NK-92 (cell line): Measurements from ENCODE around the gene ULBP1.
"Not testable (repeated sequence)": the region's sequence is repeated elsewhere in the genome, so short reads cannot be mapped to it uniquely, and the experiment has no call there.

Experiments
- DNase-seq: peaks from one replicate; lab custom pipeline; 2025; ENCODE audit not compliant: unreplicated experiment; lab: John Stamatoyannopoulos, UW

Gene ULBP1

DNA sequence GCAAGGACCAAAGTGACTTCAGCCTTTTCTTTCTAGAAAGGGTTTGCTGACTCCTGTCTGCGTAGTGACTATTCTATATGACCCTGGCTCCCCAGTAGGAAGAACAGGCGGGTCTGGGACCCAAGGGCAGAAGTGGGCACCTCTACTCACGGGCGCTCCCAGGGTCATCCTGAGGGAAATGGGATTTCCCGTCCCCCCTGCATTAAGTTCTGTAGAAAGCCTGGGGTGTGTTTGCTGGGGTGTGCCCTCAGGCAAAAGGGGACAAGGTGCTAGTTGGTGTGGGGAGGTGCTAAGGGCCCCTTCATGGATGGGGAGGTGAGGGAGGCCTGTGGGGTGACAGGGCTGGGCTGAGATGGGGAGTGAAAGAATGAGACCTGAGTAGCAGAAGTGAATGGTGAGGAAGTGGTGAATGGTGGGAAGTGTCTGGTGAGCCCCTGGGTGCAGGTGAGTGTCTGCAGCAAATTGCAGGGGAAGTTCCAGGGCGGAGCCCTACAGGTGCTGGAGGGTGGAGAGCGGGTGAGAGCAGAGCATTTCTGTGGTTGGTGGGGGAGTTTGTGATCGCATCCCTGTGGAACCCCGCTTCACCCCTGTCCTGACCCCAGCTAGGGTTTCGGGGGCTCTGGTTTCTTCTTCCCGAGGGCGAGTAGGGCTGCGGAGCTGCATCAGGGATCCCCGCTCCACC, 40.5 kb downstream of the ULBP1 start:
- no peak for DNase-seq

DNA sequence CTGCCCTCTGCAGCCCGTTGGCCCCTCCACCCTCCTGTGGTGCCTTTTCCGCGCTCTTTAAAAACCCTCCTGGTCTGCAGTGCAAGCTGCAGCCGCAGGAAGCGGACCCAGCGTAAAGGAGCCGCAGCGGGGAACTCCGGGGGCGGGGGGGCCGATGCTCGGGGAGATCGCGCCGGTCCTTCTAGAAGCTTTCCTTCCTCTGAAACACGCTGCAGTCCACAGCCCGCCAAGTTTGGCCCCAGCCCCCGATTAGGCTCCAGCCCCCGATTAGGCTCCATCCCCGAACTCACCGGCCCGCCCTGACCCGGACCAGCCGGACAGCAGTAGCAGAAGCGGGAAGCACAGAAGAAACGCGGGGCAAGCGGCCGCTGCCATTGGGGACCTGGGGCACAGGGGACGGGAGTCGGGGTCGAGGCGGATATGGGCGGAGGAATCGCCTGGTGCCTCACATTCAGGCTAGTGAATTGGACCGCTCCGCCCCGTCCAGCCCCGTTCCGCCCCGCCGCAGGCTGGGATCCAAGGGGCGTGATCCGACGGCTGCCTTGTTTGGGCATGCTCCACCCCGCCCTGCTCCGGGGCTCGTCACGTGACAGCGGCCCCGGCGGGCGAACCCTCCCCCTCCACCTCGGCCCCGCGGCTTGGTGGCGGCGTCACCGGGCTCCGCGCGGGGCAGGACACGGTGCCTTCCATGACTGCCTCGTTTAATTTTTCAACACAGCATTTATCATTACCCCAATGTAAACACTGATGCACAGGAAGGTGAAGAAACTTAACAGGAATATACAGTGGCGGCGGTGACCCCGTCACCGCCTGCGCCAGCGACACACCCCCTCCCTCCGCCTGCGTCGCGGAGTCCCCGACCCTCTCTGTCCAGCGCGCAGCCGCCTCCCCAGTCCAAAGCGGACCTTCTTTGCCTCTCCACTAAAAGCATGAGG, 41.3 kb downstream of the ULBP1 start:
- DNase-seq = peak; percentile 67

DNA sequence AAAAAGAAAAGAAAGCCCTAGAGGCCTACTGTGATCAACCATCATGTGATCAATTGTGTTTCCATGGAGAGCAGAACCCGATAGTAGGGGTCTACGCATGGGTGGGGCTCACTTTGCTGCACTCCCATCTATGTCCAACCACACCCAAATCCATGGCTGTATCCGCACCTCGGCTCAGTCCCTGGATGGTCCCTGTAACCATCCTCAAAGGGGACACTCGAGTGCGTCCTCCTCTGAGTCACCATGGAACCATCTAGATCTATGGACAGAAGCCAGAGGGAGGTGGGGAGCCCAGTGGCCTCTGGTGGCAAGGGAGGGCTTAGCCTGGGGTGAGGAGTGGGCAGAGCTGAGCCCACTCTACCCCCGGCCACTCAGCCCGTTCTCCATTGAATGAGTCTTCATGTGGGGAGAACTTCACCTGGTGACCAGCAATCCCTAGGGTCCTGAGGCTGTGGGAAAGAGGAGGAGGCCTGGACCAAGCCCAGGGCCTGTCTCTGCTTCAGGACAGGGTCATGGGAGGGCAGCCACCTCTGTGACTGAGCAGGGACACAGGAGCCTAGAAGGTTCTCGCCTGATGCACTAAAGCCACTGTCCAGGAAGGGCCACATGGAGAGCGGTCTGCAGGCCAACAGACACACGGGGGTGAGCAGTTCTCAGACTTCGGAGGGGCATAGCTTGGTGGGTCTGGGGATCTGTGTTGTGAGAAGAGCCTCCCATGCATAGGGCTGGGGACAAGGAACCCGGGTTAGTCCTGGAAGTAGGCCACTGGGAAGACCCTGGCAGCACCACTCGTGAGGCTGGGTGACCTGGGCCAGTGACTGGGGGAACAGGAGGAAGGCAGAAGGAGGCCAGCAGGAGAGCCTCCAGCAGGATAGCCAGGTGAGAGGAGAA, 42.3 kb downstream of the ULBP1 start:
- no peak for DNase-seq

DNA sequence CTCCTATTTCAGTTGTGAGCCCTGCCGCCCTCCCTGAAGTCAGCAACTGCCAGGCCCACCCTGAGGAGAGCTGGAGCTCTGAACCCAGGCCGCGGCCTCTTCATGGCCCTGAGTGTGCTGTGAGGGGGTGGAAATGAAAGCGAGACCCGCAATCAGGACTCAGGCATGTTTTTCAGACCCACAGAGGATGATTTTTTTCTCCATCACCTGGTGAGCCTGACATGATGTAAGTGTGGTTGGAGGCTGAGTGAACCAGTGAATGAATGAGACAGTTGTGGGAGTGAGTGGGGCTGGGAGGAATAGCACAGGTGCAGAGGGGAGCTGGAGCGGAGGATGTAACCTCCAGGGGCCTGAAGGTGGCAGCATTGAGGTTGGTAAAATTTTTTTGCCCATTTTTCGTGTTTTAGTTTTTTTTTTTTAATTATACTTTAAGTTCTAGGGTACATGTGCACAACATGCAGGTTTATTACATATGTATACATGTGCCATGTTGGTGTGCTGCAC, 43.3 kb downstream of the ULBP1 start:
- DNase-seq = no peak

DNA sequence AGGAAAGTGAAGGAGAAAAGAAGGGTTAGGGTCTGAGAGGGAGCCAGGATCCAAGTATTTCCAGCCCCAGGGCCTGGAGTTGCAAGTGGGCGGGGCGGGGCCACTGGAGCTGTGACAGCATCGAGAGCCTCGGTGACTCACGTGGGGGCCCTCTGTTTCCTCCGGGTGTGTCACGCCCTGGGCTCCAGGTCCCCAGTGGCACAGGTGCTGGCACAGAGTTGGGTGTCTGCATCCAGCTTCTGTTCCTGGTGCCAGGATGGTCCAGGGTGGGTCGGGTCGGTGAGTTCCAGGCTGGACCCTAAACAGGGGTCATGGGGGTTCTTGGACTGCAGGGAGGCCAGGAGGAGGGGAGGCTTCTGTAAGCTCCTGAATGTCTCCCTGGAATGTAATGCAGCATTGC, 44.8 kb downstream of the ULBP1 start:
- no peak for DNase-seq

DNA sequence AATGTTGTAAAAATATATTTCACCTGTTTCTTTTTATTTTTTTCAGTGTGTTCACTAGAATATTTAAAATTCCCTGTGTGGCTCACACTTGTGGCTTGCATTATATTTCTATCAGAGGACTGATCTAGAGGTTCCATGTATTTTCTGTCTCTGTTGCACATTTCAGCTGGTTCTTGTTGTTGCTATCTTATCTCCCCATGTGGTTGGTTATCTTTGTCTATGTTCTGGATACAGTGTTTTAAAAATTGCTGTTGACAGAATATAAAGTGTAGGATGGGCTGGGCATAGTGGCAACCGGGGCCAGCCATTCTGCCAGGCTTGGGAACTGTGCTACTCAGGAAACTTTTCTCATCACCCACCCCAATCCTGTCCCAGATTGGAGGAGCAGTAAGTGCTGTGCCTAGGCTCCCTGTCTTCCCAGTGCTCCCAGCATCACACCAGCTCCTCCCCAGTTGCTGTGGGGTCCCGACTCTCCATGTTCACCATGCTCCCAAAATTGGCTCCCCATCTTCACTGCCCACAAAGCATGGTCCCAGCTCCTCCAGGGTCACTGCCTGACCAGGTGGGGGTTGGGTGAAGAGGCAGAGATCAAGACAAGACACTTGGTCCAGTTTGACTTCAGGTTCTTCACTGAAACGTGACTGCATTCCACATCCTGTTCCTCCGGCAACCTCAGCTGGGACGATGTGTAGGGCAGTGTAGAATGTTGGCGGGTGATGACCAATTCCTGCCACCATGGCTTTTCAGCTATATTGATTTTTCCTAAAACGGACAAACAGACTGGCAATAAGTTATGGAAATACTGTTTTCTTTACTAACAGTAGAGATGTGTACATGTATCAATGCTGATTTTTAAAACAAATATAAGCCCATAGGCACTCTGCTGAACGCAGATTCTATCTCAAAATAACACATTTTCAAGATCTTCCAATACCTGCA, 49.4 kb downstream of the ULBP1 start:
- not testable (repeated sequence) for DNase-seq

DNA sequence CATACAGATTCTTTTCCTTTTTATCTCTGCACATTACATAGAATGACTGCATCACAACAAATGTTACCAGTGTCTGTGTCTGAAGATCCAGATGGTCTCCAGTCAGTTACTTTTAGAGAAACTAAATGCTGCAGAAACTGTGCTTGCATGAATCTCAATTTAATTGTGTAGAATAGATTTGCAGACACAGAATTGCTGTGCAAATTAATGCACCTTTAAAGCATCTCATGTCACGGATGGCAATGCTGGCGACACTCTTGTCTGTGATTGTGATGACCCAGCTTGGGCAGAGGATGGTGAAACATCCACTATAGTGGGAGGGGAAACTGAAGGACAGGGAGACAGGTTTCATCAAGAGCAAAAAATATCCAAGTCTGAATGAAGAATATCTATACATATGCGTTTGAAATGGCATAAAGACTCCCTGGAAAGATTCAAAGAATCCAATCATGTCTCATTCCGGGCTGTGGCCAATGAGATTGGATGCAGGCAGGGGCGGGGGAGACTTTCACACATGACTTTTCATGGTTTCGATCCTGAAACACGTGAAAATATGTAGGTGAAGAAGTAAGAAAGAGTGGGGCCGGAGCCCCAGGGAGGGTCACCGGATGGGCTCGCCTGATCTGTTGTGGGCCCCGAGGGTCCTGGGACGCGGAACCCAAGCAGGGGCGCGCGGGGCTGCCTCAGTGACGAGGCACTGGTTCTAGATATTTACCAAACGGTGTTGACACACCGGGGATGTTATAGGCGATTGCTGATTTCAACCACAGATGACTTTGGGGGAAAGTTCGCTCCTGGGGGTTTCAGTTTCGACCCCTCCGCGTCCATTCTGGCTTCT, 50.3 kb downstream of the ULBP1 start:
- DNase-seq = not testable (repeated sequence)

DNA sequence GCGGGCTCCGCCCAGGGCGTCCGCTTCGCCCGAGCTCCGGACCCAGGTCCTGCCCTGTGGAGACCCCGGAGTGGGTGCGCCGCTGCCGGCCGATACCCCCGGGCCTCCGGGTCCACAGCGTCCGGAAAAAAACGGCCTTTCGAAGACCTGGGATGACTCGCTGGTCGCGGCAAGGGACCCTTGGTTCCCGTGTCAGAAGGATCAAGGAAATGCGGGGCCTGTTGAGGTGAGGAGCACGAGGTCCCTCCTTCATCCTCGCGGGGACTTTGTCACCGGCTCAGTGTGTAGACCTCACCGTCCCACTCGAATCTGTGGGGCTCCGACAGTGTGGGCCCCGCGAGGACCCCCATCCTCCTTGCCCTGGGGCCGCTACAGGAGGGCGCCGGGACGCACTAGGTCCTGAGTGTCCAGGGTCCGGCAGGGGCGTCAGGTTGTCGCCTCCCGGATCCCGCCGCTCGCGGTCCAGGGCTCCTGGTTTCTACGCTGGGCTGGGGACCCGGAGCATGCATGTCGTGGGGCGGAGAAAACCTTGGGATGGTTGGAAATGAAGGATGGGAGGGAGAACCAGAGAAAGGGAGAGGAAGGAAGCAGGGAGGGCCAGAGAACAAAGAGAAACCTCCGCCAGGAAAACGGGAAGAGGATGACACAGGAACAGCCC, 51.0 kb downstream of the ULBP1 start:
- not testable (repeated sequence) for DNase-seq

DNA sequence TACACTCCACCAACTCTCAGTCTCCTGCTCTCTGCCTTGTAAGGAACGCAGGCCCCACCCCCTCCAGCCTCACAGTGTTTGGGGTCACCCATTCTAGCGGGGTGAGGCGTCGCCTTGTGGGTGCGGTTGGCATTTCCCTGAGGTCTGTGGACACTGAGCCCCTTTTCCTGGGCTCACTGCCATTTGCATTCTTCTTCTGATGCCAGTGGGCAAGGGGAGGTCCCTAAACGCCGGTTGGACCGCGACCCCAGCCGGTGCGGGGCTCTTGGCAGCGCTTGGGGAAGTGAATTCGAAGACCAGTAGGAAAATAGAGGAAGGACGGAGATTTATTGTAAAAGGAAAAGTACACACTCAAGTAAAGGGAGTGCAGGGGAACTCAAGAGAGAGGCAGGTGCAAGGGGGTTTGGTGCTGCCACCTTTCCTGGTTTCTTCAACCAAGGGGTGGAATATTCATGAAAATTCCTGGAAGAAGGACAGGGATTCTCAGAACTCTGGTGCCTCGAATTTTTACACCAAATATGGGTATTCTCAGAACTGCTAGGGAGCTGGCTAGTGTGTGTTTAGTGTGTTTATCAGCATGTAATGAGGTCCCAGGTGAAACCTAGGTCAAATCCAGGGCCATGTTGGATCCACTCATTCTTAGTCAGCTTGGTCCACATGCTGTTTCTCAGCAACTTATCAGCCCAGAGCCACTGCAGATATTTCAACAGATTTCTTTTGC, 51.7 kb downstream of the ULBP1 start:
- DNase-seq = not testable (repeated sequence)

DNA sequence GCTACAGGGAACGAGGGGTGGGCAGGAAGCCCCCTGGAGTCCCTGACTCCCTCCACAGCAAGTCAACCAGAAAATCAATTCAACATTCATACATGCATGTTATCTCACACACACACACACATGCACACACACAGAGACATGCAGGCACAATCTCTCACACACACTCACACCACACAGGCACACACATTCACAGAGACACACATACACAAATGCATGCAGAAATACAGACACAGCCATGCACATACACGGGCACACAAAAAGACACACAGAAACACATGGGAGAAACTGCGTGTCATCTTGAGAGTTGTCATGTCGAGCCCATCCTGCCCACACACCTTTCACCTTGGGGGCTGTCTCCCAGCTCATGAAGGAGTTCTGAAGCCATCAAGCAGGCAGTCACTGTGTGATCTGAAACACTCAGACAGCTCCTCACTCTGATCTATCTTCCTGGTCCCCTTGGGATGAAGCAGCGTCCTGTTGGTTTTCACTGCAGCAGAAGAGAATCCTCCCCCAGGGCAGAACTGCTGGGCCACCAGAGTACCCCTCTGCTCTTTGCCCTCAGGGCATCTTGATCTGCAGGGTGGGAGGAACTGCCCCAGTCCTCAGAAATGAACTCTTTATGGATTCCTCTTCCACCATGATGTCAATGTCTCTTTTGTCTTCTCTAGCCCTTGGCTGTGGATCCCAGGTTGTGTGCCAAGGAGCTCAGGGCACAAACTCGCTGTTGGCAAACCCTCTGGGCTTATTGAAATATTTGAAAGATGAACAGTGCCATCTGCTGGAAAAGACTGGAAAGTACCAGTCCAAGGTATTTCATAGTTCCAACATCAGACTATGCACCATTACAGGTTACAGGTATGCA, 52.8 kb downstream of the ULBP1 start:
- no peak for DNase-seq

DNA sequence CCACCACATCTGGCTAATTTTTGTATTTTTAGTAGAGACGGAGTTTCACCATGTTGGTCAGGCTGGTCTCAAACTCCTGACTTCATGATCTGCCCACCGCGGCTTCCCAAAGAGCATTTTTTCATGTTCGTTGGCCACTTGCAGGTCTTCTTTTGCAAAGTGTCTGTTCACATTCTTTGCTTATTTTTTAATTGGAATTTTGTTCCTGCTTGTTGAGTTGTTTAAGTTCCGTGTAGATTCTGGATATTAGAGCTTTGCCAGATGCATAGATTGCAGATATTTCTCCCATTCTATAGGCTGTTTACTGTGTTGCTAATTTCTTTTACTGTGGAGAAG, 53.4 kb downstream of the ULBP1 start:
- not testable (repeated sequence) for DNase-seq

DNA sequence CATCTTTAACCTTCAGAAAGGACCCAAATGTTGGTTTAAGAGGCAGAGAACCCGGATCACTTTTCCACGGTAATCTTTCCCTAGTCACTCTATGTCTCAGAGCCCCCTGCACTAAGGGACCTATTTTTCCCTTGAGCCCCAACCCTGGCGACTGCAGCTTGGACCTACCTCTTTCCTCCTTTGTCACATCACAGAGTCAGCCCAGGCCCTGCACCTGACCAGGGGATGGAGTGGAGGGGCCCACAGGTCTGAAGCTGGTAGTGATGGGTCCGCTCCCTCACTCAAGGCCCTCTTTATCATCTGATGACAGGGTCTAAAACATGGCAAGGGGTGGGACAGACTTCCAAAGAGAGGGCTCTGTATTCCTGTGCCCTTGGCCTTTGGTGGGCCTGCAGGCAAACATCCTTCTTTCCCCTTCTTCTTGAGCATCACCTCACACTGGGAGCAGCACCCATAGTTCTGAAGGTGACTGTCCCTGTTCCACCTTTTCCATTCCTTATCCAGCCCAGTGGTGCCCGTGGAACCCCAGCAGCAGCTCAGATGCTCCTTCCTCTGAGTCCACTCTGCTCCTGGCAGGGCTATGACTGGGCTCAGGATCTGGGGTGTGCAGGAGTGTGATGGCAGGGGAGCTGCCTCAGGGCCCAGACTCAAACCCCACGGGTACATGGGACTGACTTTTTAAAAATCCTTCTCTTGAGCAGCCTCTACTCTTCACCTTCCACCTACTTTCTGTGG, 55.3 kb downstream of the ULBP1 start:
- DNase-seq = no peak

DNA sequence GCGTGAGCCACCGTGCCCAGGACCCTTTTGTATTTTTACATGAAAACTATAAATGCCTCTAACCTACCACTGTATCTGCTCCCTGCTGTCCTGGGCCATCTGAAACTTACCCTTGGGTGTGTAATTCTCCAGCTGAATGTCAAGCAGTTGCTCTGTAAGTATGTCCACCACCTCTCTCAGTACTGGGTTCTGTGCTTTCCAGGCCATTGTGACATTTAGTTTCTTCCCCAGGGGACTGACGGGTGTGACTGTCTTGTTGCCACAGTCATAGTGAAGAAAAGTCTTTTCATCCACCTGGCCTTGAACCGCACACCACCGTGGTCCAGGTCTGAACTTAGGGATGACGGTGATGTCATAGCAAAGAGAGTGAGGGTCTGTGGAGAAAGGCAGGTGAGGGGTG, 58.1 kb downstream of the ULBP1 start:
- not testable (repeated sequence) for DNase-seq
